SHP77 (cell line): ENCODE measurements around the gene ATP5IF1.

Experiments
- DNase-seq, 2 experiments: peaks; one replicate each; lab custom pipeline; 2025; lab: John Stamatoyannopoulos, UW

The ATP5IF1 gene

GRCh38 chr1:28265577-28265976 is 29.7 kb downstream of the ATP5IF1 start:
- DNase-seq: no peak

DNA sequence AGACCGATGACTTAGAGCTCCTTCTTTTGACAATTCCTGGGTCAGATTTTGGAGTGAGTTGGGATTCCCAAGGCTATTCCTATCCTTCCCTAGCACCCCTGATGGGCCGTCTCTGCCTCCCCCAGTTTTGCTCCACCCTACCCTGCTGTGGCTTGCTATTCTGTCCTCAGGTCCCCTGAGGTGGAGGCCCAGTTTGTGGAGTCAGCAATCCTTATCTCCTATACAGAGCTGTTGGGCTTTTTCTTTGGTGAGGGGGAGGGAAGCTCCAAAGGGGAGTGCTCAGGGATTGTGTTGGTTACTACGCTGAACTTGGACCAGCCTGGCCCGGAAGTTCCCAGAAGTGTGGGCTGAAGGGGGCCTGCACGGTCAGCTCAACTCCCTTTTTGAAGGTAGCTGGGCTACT is 31.0 kb downstream of the ATP5IF1 start:
- DNase-seq: no peak

GRCh38 chr1:28267633-28268032 is 31.7 kb downstream of the ATP5IF1 start:
- no peak for DNase-seq

- no peak for DNase-seq
These were observed 33.6 kb downstream of the ATP5IF1 start for GRCh38 chr1:28269529-28269928.

DNA sequence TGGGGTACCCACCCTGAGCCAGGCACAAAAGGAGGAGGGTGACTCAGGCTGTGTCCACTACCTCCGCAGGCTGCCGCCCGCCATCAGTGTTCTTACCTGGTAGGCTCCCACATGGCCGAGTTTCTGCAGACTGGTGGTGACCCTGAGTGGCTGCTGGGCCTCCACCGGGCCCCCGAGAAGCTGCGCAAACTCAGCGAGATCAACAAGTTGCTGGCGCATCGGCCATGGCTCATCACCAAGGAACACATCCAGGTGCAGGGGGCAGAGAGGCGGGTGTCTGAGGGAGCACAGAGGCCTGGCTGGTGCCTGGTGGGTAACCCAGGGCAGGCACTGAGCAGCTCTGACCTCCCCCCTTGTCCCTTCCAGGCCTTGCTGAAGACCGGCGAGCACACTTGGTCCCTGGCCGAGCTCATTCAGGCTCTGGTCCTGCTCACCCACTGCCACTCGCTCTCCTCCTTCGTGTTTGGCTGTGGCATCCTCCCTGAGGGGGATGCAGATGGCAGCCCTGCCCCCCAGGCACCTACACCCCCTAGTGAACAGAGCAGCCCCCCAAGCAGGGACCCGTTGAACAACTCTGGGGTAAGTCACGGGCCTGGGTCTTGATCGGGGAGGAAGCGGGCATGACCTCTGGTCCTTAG is 36.4 kb downstream of the ATP5IF1 start:
- no peak for DNase-seq

GRCh38 chr1:28273216-28273860 is 37.4 kb downstream of the ATP5IF1 start:
- DNase-seq: no peak

DNA sequence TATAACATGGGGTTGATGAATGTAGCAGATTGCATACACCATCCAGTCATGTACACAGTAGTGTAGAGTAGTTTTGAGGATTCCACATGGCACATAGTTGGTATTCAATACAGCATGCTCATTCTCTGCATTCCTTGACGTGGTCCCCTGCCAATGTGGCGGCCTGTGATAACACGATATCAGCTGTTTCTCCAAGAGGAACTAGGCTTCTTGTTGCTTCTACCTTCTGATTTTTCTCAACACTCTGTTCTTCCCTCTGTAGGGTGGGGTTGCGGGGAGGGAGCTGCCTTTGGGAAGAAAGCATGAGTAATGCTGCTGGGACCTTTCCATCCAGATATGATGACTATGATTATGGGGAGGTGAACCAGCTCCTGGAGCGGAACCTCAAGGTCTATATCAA is 42.8 kb downstream of the ATP5IF1 start:
- no peak for DNase-seq

GRCh38 chr1:28279721-28280120 is 43.8 kb downstream of the ATP5IF1 start:
- no peak for DNase-seq

- no peak for DNase-seq
These were observed 44.6 kb downstream of the ATP5IF1 start for GRCh38 chr1:28280501-28280900.

DNA sequence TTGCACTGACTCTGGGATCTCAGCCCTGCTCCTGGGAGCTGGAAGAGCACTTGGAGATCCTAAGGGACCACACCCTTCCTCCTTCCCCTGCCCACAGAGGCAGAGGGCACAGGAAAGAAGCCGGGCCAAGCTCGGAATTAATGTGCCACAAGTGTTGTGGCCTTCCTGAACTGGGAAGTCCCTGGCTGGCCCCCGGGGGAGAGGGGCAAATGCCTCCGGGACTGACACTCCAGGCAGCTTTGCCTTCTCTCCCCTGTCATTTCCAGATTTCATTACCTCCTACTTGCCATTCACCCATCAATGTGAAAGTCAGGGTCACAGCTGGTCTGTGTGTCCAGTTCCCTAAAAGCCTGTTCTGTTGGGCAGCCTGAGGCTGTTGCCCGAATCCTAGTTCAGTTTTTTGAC is 45.1 kb downstream of the ATP5IF1 start:
- no peak for DNase-seq

DNA sequence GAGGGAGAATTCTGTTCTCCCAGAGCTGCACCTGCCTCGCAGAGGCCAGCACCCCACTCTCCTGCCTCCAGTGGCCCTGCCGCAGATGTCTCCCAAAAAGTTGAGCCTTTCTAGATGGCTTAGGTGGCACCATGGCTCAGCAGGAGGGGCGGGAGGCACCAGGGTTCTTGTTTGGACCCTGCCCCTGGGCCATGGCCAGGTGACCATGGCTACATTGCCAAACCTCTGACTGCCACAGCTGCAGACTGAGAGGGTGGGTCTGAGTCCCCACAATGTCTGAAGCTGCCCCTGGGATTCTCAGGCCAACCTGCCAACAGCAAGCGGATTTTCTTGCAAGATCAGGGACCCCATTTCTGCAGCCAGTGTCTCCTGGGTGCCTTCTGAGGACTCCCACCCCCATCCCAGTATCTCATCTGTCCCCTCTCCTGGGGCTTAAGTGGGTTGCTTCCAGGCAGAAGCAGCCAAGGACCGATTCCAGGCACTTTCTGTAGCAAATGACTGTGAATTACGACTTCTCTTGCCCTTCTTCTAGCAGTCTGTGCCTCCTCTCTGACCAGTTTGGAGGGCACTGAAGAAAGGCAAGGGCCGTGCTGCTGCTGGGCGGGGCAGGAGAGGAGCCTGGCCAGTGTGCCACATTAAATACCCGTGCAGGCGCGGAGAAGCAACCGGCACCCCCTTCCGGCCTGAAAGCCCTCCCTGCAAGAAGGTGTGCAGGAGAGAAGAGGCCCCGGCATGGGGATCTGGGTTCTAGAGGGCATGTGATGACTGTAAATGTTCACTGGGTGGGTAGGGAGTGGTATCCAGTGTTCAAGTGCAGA is 45.9 kb downstream of the ATP5IF1 start:
- no peak for DNase-seq

DNA sequence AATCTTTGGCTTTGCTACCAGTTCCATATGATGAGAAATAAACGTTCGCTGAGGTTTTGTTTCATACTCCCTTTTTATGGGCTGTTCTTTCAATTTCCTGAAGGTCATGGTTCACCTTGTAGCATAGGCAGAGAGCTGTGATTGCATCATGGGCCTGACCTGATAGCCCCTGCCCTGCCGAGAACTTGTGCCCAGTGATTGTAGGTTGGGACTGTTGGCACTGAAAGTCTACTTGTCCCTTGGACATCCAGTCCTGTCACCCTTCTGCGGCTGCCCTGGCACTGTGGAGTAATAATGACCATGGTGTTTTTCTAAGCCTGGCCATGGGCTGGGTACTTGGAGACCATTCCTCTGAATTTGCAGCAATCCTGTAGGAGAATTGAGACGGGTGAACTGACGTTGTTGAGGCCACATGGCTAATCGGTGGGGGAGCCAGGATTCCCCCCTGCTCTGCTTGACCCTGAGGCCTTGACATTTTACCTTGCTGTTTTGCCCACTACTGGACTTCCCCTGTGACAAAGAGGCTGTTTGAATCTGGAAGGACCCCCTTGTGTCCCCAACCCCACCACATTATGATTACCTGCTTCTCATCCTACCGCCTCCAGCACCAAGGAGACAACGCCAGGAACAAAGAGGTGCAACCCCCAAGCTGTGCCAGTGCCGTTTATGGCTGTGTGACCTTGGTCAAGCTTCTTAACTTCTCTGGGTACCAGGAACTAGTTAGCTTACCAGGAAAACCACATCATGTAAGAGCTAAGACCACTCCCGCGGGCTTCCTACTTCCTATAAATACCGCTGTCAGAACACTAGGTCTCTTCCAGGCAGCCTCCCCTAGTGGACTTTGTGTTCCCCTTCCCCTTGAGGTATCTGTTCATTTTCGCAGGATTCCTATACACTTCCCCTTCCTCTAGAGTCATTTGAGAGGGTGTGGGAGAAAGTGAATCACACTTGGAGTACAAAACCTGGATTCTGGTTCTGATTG is 46.8 kb downstream of the ATP5IF1 start:
- no peak for DNase-seq

GRCh38 chr1:28286111-28286510 is 50.2 kb downstream of the ATP5IF1 start:
- no peak for DNase-seq
